Measurements from ENCODE around the gene MDN1.

- no peak for TF ChIP-seq POLR2A (IDR thresholded peaks at IDR 0.05)
- no peak for TF ChIP-seq CTCF (IDR thresholded peaks at IDR 0.05)
These were observed 213.7 kb downstream of the MDN1 start for GRCh38 chr6:89605861-89606260.

Data from stomach (tissue), 4 donors.